ENCODE results near the gene RNF146. TPM values are rescaled to one million over a fixed set of nuclear protein-coding genes. Genes with fewer than 3 reads are reported as not detected.

The RNF146 gene
- total and polyA plus RNA-seq, 2 of the 13 experiments (the other 11 are each of a cell fraction or from before 2014, with no cell fraction given): 18.8 to 27.6 TPM

- no peak for TF ChIP-seq TFDP1 (CRISPR knock-in tag; IDR thresholded peaks at IDR 0.05; ENCODE audit: borderline replicate concordance)
- no peak for TF ChIP-seq SUZ12 (IDR thresholded peaks at IDR 0.05; ENCODE audit: low read depth, low read length)
- no peak for TF ChIP-seq EZH2 (conservative IDR thresholded peaks at IDR 0.05; ENCODE audit: low read depth, low read length)
- peak; percentile 95 for TF ChIP-seq ZBTB14 (CRISPR knock-in tag; IDR thresholded peaks at IDR 0.05)
- no peak for TF ChIP-seq SMC3 (IDR thresholded peaks at IDR 0.05; ENCODE audit: low read length)
- peak; percentile 80 for TF ChIP-seq ZBED4 (CRISPR knock-in tag; IDR thresholded peaks at IDR 0.05; ENCODE audit: borderline replicate concordance)
- TF ChIP-seq ZNF253 (CRISPR knock-in tag; IDR thresholded peaks at IDR 0.05; ENCODE audit: borderline replicate concordance): 0 out of 2 replicates have a peak, but pooled peaks have one; percentile 58
- TF ChIP-seq SRSF1 (optimal IDR thresholded peaks at IDR 0.05; ENCODE audit: low read depth, low read length): no peak
- 0 out of 2 replicates have a peak, but pooled peaks have one; percentile 22 for TF ChIP-seq ZNF850 (CRISPR knock-in tag; conservative IDR thresholded peaks at IDR 0.05)
- TF ChIP-seq ZBTB39 (CRISPR knock-in tag; IDR thresholded peaks at IDR 0.05): peak; percentile 53; the same call in 1 of the 2 replicates
- no peak for TF ChIP-seq PLSCR1 (CRISPR knock-in tag; IDR thresholded peaks at IDR 0.05; ENCODE audit: borderline replicate concordance)
- peak; percentile 15; the same call in 1 of the 2 replicates for TF ChIP-seq HOXD1 (CRISPR knock-in tag; IDR thresholded peaks at IDR 0.05)
- no peak for TF ChIP-seq KDM6A (CRISPR knock-in tag; IDR thresholded peaks at IDR 0.05; ENCODE audit: low read depth)
- TF ChIP-seq ZNF816 (CRISPR knock-in tag; IDR thresholded peaks at IDR 0.05; ENCODE audit: borderline replicate concordance): no peak; the same call in 1 of the 2 replicates
- 0 out of 2 replicates have a peak, but pooled peaks have one; percentile 7 for TF ChIP-seq DRAP1 (CRISPR knock-in tag; IDR thresholded peaks at IDR 0.05)
- TF ChIP-seq ZNF781 (CRISPR knock-in tag; IDR thresholded peaks at IDR 0.05; ENCODE audit: borderline replicate concordance, not compliant biosample characterization): no peak
- TF ChIP-seq MIER3 (CRISPR knock-in tag; IDR thresholded peaks at IDR 0.05; ENCODE audit: borderline replicate concordance): peak; percentile 38; the same call in 1 of the 2 replicates
- peak; percentile 24; the same call in 1 of the 2 replicates for TF ChIP-seq AHR (CRISPR knock-in tag; IDR thresholded peaks at IDR 0.05)
Observed at GRCh38 chr6:127266892-127267645, 405 bp downstream of the RNF146 start (continued).
